Adipocyte (in vitro differentiated cells): ENCODE measurements around the gene MT1G.
"Not testable (repeated sequence)": the region's sequence is repeated elsewhere in the genome, so short reads cannot be mapped to it uniquely, and the experiment has no call there.

Experiments used
- DNase-seq: peaks from one replicate; pipeline ENCODE4 v3.0.0-alpha.2; 2015; ENCODE audit warnings: low read depth
- H3K27me3 ChIP-seq: replicated peaks from 2 replicates; pipeline ENCODE4 v1.7.0; 2013; ENCODE audit warnings: mild to moderate bottlenecking, low read length, moderate library complexity; ENCODE audit not compliant: control insufficient read depth, insufficient read depth
- H3K36me3 ChIP-seq: 2 replicates; pipeline ENCODE4 v1.7.0; 2013; ENCODE audit warnings: low read length, mild to moderate bottlenecking, moderate library complexity; ENCODE audit not compliant: control insufficient read depth, insufficient read depth, severe bottlenecking
- H3K4me1 ChIP-seq: 2 replicates; pipeline ENCODE4 v1.7.0; 2013; ENCODE audit warnings: mild to moderate bottlenecking, low read length, moderate library complexity; ENCODE audit not compliant: control insufficient read depth, insufficient read depth
- H3K4me3 ChIP-seq: 2 replicates; pipeline ENCODE4 v1.7.0; 2013; ENCODE audit warnings: mild to moderate bottlenecking, low read length, moderate library complexity
- H3K9ac ChIP-seq: 2 replicates; pipeline ENCODE4 v1.7.0; 2013; ENCODE audit warnings: mild to moderate bottlenecking, low read length, moderate library complexity
- H3K9me3 ChIP-seq: 2 replicates; pipeline ENCODE4 v1.7.0; 2013; ENCODE audit warnings: mild to moderate bottlenecking, low read length, moderate library complexity; ENCODE audit not compliant: control insufficient read depth

Gene MT1G

DNA sequence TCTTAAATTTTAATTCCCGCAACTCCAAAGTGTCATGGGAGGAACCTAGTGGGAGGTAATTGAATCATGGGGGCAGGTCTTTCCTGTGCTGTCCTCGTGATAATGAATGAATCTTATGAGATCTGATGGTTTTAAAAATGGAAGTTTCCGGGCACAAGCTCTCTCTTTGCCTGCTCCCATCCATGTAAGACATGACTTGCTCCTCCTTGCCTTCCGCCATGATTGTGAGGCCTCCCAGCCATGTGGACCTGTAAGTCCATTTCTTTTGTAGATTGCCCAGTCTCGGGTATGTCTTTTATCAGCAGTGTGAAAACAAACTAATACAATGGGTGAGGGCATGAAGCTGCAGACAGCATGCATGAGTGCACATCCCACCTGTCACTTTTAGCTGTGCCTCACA, 44.7 kb downstream of the MT1G start:
- not testable (repeated sequence) for H3K27me3 ChIP-seq, H3K4me3 ChIP-seq, H3K9me3 ChIP-seq, H3K36me3 ChIP-seq, DNase-seq, H3K9ac ChIP-seq
- peaks cover 22% of the 10 kb centered on the region for H3K4me1 ChIP-seq

DNA sequence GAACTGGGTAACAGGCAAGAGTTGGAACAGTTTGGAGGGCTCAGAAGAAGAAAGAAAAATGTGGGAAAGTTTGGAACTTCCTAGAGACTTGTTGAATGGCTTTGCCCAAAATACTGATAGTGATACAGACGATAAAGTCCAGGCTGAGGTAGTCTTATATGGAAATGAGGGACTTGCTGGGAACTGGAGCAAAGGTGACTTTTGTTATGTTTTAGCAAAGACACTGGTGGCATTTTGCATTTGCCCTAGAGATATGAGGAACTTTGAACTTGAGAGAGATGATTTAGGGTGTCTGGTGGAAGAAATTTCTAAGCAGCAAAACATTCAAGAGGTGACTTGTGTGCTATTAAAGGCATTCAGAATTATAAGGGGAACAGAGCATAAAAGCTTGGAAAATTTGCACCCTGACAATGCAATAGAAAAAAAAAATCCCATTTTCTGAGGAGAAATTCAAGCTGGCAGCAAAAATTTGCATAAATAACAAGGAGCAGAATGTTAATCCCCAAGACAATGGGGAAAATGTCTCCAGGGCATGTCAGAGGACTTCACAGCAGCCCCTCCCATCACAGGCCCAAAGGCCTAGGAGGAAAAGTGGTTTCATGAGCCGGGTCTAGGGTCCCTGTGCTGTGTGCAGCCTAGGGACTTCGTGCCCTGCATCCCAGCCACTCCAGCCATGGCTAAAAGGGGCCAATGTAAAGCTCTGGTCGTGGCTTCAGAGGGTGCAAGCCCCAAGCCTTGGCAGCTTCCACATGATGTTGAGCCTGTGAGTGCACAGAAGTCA, 46.0 kb downstream of the MT1G start:
- H3K36me3 ChIP-seq, H3K27me3 ChIP-seq, H3K9ac ChIP-seq, DNase-seq, H3K4me3 ChIP-seq, H3K9me3 ChIP-seq: not testable (repeated sequence)
- H3K4me1 ChIP-seq: peaks cover 28% of the 10 kb centered on the region

DNA sequence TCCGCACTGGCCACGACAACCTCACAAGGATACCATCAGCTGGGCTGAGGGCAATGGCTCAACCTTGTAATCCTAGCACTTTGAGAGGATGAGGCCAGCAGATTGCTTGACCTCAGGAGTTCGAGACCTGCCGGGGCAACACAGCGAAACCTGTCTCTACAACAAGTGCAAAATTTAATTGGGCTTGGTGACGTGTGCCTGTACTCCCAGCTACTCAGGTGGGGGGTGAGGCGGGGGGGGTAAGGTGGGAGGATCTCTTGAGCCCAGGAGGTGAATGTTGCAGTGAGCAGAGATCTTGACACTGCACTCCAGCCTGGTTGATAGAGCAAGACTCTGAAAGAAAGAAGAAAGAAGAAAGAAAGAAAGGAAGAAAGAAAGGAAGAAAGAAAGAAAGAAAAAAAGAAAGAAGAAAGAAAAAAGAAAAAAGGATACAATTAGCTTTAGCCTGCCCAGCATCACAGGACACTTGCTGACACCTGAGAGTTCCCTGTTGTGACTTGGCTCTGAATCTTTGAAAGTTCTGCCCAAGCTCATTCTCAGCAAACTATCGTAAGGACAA, 47.4 kb downstream of the MT1G start:
- H3K36me3 ChIP-seq: no peaks in the 10 kb centered on the region
- no peak for DNase-seq
- no peak overlapping the region for H3K4me3 ChIP-seq
- no peaks in the 10 kb centered on the region for H3K27me3 ChIP-seq
- H3K9me3 ChIP-seq: no peaks in the 10 kb centered on the region
- H3K9ac ChIP-seq: no peak overlapping the region
- H3K4me1 ChIP-seq: peaks cover 16% of the 10 kb centered on the region

DNA sequence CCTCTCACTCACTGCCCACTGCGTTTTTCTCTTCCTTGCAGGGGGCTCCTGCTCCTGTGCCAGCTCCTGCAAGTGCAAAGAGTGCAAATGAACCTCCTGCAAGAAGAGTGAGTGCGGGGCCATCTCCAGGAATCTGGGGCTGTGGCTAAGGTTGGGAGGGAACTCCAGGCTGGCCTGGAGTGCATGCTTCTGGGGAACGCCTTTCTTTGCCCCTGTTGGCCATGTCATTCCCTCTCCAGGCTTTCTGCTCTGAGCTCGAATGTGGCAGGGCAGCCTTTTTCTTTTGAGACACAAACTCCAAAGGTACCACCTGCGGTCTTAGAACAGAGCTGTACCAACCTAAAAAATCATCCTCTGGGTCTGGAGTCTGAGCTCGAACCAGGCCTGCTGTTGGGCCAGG, 49.7 kb downstream of the MT1G start:
- H3K36me3 ChIP-seq: no peaks in the 10 kb centered on the region
- H3K4me1 ChIP-seq: peaks cover 16% of the 10 kb centered on the region
- H3K4me3 ChIP-seq: no peak overlapping the region
- H3K27me3 ChIP-seq: no peaks in the 10 kb centered on the region
- DNase-seq: no peak
- no peaks in the 10 kb centered on the region for H3K9me3 ChIP-seq
- H3K9ac ChIP-seq: no peak overlapping the region

DNA sequence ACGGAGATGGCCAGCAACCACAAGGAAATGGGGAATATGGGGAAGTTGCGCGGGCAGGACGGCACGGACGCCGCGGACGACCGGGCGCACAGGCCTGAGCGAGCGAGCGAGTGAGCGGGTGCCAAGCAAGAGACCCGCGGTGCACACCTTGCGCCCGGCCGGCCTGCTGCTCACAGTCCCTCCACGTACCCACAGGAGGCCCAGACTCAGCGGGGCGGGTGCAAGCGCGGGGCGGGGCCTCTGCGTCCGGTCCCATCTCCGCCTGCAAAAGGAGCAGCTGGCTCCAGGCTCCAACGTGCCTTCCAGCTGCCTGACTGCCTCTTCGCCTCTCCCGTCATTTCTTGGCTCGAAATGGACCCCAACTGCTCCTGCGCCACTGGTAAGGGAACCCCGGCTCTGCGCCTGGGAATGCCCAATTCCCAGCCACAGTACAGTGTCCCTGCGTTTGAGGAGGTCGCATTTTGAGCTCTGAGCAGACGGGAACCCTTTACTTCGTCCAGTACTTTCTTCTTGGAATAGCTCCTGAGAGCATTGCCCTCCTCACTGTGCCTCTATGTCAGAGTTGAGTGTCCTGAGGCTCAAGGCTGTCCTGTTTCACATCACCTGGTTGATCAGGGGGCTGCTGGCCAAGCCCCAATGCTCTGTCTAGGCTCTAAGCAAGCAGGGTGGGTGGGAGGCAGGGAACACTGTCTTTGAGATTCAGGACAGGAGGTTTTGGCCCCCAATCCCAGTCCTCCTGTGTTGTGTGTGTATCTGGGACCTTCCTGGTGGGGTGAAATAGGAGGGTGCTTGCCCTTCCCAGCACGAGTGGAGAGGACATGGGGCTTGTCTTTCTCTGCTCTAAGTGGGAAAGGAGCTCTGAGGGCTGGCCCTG, 50.4 kb downstream of the MT1G start:
- Histone ChIP-seq H3K9ac (peak overlapping the region; percentile 81), H3K27me3 (no peaks in the 10 kb centered on the region), H3K4me3 (peak overlapping the region; percentile 78), H3K36me3 (no peaks in the 10 kb centered on the region), H3K9me3 (no peaks in the 10 kb centered on the region), H3K4me1 (peaks cover 19% of the 10 kb centered on the region)
- DNase-seq: peak; percentile 28
